Activated T-cell treated with anti-CD3 and anti-CD28 coated beads, Interleukin-2, amount 50 U/mL, for 48 hours (primary cell): Measurements from ENCODE around the gene CCDC80.
"Not testable (repeated sequence)": the region's sequence is repeated elsewhere in the genome, so short reads cannot be mapped to it uniquely, and the experiment has no call there.

ENCODE experiments used
- DNase-seq, 2 experiments: peaks; one replicate each; pipeline ENCODE4 v3.0.0-alpha.2; 2020

Gene CCDC80, protein sequence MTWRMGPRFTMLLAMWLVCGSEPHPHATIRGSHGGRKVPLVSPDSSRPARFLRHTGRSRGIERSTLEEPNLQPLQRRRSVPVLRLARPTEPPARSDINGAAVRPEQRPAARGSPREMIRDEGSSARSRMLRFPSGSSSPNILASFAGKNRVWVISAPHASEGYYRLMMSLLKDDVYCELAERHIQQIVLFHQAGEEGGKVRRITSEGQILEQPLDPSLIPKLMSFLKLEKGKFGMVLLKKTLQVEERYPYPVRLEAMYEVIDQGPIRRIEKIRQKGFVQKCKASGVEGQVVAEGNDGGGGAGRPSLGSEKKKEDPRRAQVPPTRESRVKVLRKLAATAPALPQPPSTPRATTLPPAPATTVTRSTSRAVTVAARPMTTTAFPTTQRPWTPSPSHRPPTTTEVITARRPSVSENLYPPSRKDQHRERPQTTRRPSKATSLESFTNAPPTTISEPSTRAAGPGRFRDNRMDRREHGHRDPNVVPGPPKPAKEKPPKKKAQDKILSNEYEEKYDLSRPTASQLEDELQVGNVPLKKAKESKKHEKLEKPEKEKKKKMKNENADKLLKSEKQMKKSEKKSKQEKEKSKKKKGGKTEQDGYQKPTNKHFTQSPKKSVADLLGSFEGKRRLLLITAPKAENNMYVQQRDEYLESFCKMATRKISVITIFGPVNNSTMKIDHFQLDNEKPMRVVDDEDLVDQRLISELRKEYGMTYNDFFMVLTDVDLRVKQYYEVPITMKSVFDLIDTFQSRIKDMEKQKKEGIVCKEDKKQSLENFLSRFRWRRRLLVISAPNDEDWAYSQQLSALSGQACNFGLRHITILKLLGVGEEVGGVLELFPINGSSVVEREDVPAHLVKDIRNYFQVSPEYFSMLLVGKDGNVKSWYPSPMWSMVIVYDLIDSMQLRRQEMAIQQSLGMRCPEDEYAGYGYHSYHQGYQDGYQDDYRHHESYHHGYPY

DNA sequence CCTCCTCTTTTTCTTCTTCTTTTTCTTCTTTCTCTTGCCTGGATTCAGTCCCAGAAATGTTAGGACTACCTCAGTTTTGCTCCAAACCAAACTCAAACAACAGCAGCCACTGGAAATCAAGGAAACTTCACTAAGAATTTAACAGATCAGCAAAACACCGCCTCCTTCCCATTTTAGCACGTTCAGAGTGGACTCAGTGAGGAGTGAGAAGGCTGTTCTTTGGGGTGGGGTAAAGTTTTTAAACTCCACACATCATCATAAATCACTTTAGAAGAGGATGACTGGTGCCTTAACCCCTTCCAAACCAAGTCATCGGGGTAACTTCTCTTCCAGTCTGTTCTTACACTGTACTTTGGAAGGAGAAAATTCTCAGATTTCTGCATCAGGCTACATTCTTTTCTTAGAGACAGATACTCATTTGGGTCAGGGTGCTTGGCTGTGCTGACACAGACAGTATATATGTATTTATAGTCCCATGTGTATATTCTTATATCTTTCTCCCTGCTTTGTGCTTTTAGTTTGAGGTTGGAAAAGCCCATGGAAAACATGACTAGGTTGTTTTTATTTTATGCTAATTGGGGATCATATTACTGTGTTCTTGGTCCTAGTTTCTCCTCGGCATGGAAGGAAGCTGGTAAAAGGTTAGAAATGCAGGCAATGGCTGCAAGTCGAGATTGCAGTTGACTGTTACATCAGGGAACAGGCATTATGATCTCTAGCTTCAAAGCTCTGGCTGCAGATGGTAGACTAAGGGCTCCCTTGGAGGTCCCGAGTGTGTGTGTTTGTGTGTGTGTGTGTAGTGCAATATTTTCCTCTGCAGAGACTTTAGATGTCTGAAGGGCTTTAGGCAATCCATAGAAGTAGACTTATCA lies at the start of gene CCDC80:
Gene CCDC80, minus strand, starts transcription at position 214 of the 872 bp plus-strand sequence. CDS start 1,238 bp downstream, outside the sequence.
- DNase-seq, result no peak

DNA sequence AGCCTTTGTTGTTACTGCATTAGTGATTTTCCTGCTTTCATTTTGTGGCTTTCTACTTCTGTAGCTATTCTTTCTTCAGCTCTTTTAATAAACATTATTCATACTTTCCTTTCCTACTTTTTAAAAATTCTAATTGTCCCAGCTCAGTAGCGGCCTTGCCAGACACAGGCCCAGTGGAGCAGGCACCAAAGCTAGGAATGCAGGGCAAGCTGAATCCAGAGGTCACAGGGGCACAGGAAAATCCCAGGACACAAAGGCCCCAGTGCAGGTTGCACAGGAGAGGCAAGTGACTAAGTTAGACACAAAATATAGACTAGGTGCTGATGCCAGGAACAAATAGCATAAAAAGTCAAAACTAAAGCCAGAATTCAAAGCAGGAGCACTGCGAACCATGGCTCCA lies 49.0 kb upstream of the CCDC80 start:
- DNase-seq, result no peak

DNA sequence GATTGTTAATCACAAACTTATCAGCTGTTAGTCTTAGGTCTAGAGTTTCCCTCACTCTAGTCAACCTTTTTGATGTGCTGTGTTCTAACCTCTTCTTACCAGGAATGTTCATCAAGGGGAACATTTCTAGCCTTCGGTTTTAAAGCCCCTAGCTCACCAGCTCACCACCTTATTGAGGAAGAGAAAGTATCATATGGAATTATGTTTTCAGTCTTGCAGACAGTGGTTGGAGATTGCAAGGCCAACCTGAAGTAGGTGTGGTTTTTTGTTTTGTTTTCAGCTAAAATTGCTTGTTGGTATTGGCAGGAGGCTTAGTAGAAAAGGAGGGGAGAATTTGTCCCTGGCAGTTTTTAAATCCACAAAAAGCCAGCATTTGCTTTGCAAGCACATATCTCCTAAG lies 48.4 kb upstream of the CCDC80 start:
- no peak for DNase-seq

DNA sequence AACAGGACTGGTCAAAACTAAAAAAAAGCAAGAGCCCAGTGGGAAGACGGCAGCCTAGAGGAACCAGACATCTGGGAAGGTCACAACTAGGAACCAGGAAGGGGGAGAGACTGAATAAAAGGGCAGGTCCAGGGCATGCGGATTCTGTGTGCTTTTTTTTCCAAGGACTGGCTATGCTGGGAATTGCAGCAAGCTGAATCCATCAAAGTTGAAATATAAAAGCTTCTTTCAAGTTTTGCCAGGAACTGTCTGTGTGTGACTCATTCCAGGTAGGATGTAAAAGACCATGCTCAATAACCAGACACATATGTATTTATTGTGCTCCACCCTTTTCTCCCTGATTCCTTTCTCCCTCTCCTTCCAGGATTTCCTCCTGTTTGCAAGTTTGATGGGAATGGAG lies 47.9 kb upstream of the CCDC80 start:
- no peak for DNase-seq

DNA sequence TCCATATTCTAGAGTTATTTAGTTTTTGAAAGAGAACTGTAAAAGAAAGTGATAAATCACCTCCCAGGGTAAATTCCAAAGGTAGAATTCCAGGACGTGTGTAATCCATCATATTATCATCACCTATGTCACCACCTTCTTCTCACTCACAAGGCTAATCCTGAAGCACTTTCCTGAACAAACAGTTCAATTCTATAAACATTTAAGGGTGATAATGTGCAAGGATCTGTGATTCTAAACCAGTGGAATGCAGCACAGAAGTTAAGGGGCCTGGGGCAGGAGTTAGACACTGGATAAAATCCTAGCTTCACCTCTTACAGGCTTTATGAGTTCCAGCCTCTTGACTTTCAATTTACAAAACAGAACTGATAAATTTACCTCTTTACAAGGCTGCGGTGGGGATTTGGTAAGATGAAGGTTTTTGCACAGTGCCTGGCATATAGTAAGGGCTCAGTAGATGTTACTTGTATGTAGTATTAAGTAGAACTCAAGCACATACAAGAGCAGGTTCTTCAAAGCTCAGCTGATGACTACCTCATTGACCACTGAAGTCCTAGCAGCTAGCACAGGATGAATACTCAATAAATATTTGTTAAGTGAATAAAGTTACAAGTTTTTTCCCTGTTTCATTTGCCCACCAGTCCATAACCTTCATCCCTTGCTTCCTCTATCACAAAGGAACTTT lies 47.3 kb upstream of the CCDC80 start:
- no peak for DNase-seq

DNA sequence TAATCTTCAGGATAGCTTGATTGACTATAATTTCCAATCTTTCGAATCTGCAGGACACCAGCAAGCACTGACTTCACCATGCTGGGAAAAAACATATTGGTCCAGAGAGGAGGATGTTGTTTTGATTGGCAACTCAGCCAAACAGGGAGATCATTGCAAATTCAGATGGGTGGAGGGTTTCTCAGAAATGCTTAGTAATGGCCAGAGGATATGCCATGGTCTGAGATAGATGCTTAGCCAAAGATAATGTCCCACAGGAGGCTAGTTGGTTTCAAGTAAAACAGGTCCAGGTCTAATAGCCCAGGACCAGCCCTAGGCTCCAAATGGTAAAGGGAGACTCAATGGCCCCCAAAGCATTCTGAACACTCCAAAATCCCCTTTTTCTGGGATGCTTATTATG lies 46.7 kb upstream of the CCDC80 start:
- no peak for DNase-seq

DNA sequence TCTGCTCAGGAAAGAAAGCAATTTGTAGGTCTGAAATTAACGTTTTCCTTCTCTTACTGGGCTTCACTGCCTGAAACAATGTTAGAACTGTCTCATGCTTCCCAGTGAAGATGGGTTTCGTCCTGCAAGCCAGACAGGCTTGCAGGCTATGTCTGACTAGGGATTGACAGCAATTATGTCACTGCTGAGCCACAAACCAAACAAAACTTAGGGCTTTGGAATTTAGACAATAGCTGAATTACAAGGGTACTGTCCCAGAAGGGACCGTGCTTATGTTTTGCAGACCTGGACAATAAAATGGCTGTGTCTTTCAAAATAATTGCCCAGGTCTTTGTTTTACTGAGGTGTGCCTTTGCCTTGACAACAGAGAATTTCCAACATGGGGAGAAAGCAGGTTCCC lies 46.3 kb upstream of the CCDC80 start:
- no peak for DNase-seq

DNA sequence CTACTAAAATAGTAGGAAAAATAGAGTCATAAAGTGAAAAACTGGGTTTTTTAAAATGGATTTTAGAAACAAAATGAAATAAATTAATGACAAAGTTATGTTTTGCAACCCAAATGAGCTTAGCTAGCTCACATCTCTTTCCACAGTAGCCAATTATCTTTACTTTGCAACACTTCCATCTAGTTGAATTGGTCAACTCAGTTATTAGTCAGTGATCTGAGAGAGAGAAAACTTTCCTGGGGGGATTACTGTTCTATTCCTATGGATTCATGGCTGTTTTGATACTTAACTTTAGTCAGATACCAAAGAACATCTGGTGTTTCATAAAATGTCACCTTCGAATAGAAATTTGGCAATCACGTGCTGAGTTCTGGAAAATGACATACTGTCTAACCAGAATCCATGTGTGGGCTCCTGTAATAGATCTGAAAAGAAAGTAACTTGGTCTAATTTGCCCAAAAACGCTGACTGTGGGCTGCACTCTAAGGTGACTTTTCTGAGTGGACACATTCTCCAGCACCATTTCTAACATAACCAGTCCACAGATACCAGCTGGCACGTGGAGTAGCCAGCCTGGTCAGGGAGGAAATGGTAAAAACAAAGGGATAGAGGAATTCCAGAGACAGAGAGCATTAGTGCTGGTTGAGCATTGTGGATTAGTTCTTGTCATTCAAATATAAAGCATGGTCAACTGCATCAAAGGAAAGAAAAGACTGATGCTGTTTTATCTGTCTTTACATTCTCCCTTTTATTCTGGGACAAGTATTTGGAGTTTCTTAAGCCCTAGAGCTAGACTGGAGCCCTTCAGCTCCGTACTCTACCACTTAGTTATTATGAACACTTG lies 45.2 kb upstream of the CCDC80 start:
- no peak for DNase-seq

DNA sequence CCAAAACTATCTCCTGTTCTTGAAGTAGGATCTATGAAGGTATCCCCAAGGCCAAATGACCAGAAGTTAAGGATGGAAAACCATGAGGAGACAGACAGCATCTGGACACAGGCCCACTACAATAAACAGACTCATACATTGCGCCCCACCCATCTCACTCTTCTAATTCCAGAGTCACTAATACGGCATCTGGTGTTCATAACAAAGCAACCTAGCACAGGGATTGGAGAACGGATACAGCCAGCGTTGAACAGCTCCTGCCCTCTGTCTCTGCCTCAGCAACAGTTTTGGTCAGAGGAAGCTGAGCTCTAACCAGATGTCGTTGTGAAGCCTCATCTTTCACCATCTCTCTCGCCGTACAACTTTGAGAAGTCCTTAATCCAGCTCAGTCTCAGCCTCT lies 44.5 kb upstream of the CCDC80 start:
- no peak for DNase-seq

DNA sequence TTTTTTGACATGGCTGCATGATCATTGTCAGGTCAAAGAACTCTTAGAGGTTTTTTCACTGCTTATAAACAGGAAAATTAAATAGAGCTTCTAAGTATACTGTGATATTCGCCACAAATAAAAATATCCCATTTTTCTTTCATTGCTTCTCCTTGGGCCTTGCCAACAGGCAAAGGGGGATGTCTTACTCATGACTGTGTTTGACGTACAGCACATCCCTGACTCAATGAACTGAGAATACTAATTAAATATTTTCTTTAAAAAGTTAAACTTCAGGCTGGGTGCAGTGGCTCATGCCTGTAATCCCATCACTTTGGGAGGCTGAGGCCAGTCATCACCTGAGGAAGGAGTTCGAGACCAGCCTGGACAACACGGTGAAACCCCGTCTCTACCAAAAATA lies 41.4 kb upstream of the CCDC80 start:
- DNase-seq, result no peak

DNA sequence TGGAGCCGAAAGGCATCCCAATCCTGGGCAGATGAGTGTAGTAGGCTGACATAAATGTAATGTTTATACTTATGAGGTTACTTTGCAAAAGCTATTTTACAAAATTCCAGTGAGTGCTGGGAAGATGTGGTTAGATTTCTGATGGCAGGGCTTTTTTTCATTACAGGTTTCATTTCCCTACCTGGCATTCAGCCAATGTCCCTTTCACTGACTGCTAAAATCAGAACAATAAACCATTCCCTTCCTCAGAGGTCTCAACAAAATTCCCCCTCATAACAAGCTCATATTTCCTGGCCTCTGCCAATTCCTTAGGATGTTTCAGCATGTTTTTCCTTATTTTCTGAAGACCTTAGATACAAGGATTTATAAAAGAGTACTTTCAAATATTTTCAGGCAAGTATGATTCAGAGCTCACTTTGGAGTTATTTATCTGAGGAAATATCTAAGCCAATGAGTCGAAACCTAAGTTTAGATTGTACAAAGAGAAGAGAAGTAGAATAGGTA lies 40.9 kb upstream of the CCDC80 start:
- no peak for DNase-seq

DNA sequence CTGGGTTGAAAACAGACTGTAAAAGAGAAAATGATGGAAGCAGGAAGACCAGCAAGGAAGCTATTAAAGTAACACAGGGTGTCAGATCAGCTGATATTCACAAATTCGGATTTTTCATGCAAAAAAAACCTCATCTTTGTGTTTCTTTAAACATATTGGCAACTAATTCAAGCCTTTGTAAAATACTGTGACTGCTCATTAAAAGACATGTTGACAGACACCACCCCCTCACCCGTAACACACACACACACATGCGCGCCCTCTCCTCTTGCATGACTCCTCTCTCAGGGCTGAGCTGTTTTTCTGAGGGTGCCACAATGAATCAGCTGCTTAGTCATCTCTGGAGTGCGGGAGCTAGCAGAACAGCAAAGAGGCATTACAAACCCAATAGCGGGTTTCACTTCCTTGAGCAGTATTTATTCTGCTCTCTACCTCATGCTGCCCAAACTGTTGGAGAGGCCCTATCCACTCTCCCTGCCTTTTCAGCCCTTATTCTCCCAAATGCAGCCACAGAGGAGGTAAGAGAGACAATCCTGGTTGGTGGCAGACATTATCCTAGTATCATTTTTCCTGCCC lies 35.8 kb upstream of the CCDC80 start:
- peak; percentile 86 to 89 for DNase-seq

DNA sequence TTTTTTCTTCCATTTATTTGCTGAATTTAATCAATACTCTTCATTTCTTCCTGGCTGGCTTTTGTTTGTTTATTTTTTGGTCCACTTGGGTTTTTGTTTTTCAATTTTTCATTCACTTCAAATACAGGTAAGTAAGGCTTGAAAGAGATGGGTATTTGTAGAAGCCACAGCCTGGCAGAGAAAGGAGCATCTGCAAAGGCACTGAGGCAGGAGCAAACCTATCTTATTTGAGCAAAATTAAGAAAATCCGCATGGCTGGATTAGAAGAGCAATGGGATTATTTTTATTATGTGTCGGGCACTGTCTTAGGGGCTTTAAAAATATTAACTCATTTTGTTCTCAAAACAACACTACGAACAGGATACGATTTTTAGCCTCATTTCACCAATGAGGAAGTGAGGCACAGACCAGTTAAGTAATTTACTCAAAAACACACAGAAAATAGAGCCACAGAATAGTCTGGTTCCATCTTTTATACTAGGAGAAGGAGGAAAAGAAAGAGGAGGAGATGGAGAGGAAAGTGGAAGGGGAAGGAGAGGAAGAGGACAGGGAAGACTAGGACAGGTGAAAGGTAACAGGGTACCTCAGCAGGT lies 35.1 kb upstream of the CCDC80 start:
- no peak for DNase-seq

DNA sequence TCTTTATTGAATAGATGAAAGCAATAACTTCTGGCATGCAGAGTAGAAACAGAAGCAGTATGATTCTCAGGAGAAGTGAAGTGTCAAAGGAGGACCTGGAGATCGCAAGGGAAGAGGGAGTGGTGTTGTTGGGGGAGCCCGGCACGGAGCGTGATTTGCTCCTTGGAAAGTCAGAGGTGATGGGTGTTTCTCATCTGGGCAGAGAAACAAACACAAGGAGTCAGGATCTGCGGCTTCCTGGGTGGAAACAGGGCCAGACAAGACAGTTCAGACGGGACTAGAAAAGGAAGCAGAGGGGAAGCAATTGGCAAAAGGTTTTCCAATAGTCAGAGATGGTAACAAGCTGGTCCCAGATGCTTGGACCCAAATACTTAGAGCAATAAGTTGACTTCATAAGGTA lies 34.4 kb upstream of the CCDC80 start:
- no peak for DNase-seq

DNA sequence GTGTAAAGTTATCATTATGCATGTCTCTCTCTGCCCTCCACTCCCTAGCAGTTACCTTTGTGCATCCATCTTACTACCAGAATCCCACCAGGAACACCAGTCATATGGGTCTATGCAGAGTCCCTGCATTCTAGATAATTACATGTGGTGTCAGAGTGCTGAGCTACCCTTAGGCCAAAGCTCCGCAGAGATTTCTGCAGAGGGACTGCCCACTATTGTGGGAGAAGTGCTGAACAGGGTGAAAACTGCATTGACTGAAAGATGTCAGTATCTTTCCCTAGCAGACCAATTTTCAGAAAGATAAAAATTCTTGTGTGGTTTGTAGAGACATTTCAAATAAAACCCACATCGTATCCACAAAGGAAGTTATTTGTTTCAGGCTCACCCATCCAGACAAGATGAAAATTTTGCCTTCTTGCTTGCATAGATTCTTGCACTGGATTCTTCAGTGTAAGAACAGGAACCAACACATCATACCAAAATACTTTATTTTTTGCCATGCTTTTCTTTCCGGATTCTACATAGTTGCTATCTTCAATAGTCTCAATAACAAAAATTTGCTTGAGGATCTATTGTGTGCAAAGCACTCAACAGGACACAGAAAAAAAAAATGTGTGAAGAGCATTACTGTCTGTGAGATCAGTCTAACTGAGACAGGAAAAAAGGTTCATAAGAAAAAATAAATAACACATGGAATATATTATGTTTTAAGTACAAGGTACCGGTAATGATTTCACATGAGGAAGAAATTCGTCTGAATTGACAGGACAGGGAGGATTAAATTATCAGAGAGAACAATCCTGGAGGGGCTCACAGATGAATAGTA lies 32.0 kb upstream of the CCDC80 start:
- DNase-seq, result peak; percentile 26

DNA sequence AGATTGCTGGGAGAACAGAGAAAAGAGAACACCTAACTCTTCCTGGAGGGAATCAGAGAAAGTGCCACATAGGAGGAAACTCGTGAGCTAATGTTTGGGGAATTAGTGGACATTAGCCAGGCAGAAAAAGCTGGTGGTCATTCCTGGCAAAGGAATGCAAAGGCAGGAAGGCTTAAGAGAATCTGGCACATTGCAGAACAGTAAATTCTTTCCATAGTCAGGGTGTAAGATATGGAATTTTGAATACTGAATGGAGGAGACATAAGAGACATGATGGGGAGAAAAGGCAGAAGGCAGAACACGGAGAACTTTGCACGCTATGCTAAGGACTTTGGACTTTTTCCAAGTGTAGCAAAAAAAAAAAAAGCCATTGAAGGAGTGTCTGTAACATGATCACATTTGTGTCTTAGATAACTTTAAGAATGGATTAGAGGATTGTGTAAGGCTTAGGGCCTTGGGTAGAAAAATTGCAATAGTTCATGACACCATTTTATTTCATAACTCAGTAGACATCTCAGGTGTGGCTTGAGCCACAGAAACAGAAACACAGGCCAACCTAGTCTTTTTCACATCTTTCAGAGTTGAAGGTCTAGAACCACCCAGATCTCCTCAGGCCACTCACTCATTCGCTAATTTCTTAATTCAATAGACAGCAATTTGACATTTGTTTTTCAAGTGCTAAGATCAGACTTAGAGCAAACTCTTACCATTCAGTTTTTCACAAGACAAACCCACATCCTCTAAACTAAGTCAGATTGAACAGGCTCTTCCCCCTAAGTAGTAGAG lies 31.2 kb upstream of the CCDC80 start:
- no peak for DNase-seq

DNA sequence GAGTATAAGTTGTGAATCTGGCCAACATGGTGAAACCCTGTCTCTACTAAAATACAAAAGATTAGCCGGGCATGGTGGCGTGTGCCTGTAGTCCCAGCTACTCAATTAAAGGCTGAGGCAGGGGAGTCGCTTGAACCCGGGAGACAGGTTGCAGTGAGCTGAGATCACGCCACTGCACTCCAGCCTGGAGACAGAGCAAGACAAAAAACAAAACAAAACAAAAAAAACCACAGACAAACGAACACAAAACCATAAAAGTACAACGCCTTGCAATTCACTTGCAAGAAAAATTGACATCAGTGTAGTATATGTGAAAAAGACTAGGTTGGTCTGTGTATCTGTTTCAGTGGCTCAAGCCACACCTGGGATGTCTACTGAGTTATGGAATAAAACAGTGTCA lies 29.9 kb upstream of the CCDC80 start:
- DNase-seq, result no peak

DNA sequence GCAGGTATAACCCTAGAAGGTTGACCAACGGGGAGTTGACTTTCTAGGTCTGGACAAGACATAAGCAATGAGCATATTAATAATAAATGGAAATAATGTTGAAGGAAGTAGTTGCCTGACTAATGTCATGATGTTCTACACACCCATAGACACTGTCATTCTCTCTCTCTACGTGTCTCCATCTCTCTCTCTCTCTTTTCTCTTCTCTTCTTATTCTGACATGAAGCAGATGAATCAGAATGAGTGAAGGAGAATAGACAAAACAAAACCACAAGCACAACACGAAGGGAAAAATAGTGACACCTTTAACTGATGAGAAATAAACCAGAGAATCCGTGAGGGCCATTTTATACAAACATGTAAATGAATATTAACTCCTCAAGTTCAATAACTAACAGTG lies 26.7 kb upstream of the CCDC80 start:
- DNase-seq, result no peak

DNA sequence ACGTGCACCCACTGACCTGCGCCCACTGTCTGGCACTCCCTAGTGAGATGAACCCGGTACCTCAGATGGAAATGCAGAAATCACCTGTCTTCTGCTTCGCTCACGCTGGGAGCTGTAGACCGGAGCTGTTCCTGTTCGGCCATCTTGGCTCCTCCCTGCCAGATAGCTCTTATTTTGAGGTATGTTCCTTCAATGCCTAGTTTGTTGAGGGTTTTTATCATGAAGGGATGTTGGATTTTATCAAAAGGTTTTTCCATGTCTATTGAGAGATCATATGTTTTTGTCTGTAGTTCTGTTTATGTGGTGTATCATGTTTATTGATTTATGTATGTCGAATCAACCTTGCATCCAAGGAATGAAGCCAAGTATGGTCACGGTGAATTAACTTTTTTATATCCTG lies 24.1 kb upstream of the CCDC80 start:
- DNase-seq, result not testable (repeated sequence)
